HFF-Myc (cell line): ENCODE measurements around the gene HELZ.
"Not testable (repeated sequence)": the region's sequence is repeated elsewhere in the genome, so short reads cannot be mapped to it uniquely, and the experiment has no call there.

Experiments used
- DNase-seq: peaks from one replicate; pipeline ENCODE4 v3.0.0-alpha.2; 2011; ENCODE audit warnings: low read depth; ENCODE audit errors: extremely low read depth
- H3K4me3 ChIP-seq: replicated peaks from 2 replicates; pipeline ENCODE4 v1.5.1; 2011; ENCODE audit warnings: low read depth, mild to moderate bottlenecking, control low read depth, low read length
- CTCF ChIP-seq: IDR thresholded peaks from 2 replicates; pipeline ENCODE4 v1.5.1; 2012; ENCODE audit warnings: mild to moderate bottlenecking, low read depth, low read length, control low read depth; ENCODE audit errors: missing control alignments

HELZ gene

GRCh38 chr17:67265436-67266019 lies 20.5 kb upstream of the HELZ start:
- DNase-seq = no peak
- TF ChIP-seq CTCF = no peak
- no peak overlapping the region for H3K4me3 ChIP-seq

GRCh38 chr17:67262435-67263117 lies 17.6 kb upstream of the HELZ start:
- TF ChIP-seq CTCF = no peak
- no peak overlapping the region for H3K4me3 ChIP-seq
- DNase-seq = no peak

GRCh38 chr17:67260170-67260987 lies 15.4 kb upstream of the HELZ start:
- TF ChIP-seq CTCF = no peak
- peak; percentile 38 for DNase-seq
- H3K4me3 ChIP-seq = no peak overlapping the region

- TF ChIP-seq CTCF = no peak
- no peak for DNase-seq
- no peak overlapping the region for H3K4me3 ChIP-seq
Measured at GRCh38 chr17:67258821-67259468, 13.9 kb upstream of the HELZ start.

GRCh38 chr17:67256075-67256732 lies 11.2 kb upstream of the HELZ start:
- no peak for DNase-seq
- TF ChIP-seq CTCF = no peak
- H3K4me3 ChIP-seq = no peak overlapping the region

- H3K4me3 ChIP-seq = no peak overlapping the region
- TF ChIP-seq CTCF = no peak
- DNase-seq = no peak
Measured at GRCh38 chr17:67253384-67253783, 8.4 kb upstream of the HELZ start.

- DNase-seq, H3K4me3 ChIP-seq: not testable (repeated sequence)
Measured at GRCh38 chr17:67251586-67251985, 6.6 kb upstream of the HELZ start.
